GM12874 (cell line): ENCODE data around the gene RAB4B.

Experiments used
- TF ChIP-seq, protein P1 (sequence below): IDR thresholded peaks from 2 replicates; pipeline ENCODE4 v1.5.1; 2011; ENCODE audit warnings: low read depth, mild to moderate bottlenecking, control low read depth, low read length, moderate library complexity; ENCODE audit not compliant: insufficient read depth

RAB4B gene

DNA sequence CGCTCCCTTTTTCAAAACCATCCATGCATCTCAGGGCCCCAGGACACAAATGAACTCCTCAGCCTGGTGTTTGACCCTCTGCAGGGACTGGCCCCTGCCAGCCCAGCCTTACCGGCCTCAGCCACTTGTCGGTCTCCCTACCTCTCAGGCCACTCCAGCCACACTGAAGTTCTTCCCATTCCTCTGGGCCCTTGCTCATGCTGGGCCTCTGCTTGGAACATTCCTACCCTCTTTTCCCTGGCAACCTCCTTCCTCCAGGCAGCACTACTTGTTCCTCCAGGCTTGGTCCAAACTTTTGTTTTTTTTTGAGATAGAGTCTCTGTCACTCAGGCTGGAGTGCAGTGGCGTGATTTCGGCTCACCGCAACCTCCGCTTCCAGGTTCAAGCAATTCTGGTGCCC lies 13.3 kb downstream of the RAB4B start:
- TF ChIP-seq, protein P1, sequence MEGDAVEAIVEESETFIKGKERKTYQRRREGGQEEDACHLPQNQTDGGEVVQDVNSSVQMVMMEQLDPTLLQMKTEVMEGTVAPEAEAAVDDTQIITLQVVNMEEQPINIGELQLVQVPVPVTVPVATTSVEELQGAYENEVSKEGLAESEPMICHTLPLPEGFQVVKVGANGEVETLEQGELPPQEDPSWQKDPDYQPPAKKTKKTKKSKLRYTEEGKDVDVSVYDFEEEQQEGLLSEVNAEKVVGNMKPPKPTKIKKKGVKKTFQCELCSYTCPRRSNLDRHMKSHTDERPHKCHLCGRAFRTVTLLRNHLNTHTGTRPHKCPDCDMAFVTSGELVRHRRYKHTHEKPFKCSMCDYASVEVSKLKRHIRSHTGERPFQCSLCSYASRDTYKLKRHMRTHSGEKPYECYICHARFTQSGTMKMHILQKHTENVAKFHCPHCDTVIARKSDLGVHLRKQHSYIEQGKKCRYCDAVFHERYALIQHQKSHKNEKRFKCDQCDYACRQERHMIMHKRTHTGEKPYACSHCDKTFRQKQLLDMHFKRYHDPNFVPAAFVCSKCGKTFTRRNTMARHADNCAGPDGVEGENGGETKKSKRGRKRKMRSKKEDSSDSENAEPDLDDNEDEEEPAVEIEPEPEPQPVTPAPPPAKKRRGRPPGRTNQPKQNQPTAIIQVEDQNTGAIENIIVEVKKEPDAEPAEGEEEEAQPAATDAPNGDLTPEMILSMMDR, result no peak

DNA sequence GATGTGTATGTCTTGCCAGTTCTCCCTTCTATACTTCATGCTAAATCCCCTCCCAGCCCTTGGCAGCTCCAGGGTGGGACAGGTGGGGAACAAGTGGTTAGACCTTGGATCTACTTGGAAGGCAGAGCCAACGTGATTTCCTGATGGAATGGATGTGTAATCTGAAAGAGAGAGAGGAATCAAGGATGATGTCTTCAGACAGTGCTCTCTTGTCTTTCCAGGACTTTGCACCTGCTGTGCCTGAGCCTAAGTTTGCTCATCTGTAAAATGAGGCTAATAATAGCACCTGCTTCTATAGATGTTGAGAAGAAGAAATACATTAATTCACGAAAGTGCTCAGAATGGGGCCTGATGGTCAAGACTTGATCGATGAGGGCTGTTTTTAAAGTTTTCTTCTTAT lies 13.9 kb downstream of the RAB4B start:
- TF ChIP-seq, protein P1, result no peak

DNA sequence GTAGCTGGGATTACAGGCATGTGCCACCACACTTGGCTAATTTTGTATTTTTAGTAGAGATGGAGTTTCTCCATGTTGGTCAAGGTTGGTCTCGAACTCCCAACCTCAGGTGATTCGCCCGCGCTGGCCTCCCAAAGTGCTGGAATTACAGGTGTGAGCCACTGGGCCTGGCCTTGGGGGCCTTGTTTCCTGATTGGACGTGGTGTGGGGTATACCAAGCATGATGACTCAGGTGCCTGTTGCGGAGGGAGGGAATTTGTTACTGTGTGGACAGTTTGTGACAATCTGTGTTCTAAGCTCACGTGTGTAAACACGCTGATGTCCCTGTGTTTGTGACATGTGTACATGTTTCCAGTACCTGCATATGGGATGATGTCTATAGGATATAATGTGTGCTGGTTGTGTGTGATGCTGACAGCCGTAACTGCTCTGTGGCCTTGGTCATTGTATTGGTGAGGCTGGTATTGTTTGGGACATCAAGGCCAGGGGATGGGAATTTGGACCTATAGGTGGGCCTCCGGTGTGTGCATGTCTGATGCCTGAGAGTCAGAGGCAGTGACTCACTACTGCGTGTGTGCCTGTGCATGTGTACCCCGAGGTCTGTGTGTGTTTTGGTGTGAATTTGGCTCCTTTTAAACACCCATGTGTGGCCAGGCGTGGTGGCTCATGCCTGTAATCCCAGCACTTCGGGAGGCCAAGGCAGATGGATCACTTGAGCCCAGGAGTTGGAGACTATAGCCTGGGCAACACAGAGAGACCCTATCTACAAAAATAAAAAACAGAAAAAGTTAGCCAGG lies 19.3 kb downstream of the RAB4B start:
- TF ChIP-seq, protein P1, result no peak

DNA sequence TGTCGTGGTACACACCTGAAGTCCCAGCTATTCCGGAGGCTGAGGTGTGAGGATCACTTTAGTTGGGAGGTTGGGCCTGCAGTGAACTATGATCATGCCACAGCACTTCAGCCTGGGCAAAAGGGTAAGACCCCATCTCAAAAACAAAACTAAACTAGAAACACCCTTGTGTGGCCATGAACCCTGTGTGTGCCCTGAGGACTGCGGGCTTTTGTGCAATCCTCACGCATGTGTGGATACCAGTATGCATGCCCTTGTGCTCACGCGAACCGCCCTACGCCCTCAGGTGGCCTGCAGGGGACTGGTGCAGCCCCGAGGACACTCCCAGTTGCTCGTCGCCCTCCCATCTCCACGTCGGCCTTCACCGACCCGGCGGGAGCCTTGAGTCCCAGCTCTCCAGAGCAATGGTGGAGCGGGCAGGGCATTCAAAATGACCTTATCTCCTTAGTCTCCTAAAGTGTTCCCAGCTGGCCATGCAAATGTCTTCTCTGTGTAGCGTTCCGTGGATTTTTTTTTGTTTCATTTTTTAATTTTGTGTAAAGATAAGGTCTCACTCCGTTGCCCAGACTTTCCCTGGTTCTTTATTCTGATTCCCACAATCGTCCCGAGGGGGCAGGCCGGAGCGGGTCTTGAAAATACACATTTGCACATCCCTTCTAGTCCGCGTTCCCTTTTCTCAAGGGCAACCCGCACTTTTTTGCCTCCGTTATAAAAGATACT lies 20.1 kb downstream of the RAB4B start:
- TF ChIP-seq, protein P1, result peak; percentile 48; the same call in 1 of the 2 replicates

DNA sequence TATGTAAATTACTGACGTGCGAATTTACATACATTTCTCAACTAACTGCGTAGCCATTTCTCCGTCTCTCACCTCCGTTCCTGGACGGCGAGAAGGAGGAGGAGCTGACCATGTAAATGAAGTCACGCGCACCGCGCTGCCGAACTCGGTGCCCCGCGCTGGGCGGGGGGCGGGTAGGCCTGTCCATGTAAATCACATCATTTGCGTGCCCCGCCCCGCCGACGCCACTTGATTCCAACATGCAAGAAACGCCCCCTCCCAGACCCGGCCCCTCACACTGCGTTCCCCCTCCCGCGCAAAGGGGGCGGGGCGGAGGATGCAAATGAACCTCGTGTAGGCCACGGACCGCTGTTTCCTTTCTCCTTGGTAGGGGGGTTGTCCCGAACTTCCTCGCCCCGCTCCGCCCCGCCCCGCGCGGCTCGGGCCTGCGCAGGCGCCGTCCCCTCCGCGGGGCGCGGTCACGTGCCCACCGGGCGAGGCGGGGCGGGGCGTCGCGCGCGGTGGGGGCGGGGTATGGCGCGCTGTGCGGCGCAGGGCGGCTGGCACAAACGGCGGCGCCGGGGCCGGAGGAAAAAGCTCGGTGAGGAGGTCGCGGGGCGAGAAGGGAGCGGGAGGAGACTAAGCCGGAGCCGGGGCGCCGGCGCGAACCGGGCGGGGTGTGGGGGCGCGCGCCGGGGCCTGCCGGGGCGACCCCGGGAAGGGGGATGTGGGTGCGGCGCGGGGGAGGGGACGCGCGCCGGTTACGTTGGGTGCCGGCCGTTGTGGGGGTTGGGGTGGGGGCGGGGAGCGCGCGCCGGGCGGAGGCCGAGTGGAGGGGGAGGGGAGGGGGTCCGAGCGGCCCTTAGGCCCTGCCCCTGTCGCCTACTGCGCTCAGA lies 20.9 kb downstream of the RAB4B start, which contains the start of gene EGLN2:
EGLN2 (plus strand) TSS at position 509 of the 875 bp plus-strand sequence. CDS start 1,382 bp downstream, outside the sequence.
- TF ChIP-seq, protein P1, result no peak

DNA sequence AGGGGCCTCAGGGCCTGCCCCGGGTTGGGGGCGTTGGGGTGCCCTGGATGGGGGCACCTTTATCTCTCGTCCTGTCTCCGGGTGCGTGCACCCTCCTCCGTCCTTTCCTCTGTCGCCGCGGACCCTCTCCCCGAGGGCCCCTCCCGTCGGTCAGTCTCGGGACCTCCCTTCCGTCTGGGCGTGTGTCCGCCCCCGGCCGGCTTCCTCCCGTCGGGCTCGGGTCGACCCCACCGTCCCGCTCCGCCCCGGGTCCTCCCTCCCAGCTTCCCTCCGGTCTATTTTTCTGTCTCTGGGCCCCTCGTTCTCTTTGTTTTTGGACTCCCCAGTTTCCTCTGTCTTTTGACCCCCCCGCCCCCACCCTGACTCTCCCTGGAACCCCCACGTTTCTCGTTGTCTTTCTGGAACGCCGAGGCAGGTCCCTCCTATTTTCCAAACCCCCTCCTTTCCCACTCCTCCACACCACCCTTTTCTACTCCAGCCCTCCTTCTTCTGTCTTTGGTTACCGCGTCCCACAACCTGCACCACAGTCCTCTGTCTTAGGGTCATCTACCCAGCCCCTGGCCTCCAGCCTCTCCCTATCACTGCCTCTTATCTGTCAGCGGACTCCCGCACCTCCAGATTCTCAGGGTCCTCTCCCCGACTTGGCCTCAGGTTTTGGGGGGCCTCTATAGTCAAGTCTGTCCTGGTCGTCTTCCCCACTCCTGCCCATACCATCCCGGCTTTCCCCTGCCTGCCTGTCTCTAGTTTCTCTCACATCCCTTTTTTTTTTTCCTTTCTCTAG lies 21.7 kb downstream of the RAB4B start:
- TF ChIP-seq, protein P1, result no peak
